Thyroid gland (tissue), 4 donors: ENCODE measurements around the gene FOXN4.

ENCODE experiments used
- POLR2A ChIP-seq, 2 donors: fragments of 450-650 bp; IDR thresholded peaks; one replicate each; pipeline ENCODE4 v1.6.1; 2017; ENCODE audit warnings: antibody characterized with exemption in 2 of 2, mild to moderate bottlenecking in 2 of 2, moderate library complexity in 1 of 2
- TF ChIP-seq, protein P1 (sequence below), 6 experiments: fragments of 200-600 bp in 3 of 6; fragments of 450-650 bp in 3 of 6; sonication (generic) in 3 of 6; IDR thresholded peaks; one replicate each; pipeline ENCODE4 v1.5.1; 2016 to 2019; ENCODE audit warnings: antibody characterized with exemption in 6 of 6, mild to moderate bottlenecking in 2 of 6, inconsistent platforms in 1 of 6, moderate library complexity in 1 of 6

GRCh38 chr12:109357032-109357431, 47.9 kb upstream of the FOXN4 start:
- TF ChIP-seq, protein P1, sequence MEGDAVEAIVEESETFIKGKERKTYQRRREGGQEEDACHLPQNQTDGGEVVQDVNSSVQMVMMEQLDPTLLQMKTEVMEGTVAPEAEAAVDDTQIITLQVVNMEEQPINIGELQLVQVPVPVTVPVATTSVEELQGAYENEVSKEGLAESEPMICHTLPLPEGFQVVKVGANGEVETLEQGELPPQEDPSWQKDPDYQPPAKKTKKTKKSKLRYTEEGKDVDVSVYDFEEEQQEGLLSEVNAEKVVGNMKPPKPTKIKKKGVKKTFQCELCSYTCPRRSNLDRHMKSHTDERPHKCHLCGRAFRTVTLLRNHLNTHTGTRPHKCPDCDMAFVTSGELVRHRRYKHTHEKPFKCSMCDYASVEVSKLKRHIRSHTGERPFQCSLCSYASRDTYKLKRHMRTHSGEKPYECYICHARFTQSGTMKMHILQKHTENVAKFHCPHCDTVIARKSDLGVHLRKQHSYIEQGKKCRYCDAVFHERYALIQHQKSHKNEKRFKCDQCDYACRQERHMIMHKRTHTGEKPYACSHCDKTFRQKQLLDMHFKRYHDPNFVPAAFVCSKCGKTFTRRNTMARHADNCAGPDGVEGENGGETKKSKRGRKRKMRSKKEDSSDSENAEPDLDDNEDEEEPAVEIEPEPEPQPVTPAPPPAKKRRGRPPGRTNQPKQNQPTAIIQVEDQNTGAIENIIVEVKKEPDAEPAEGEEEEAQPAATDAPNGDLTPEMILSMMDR (IDR thresholded peaks at IDR 0.05): no peak
- no peak for TF ChIP-seq POLR2A (IDR thresholded peaks at IDR 0.05)
